ENCODE measurements around the gene COPB1.

The COPB1 gene

DNA sequence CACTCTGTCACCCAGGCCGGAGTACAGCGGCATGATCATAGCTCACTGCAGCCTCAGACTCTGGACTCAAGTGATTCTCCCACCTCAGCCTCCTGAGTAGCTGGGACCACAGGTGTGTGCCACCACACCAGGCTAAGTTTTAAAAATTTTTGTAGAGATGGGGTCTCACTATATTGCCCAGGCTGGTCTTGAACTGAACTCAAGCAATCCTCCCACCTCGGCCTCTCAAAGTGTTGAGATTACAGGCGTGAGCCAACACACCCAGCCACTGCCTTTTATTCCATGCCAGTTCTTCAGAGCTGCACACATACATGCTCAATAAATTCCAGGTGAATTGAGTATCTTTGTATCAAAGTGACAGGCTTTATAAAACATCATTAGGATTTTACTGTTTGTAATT is 2.4 kb upstream of the COPB1 start:
- H3K4me1 ChIP-seq (ENCODE audit: control insufficient read depth, insufficient read depth, low read length) = no peaks in the 10 kb centered on the region
- peaks cover 11% of the 10 kb centered on the region for H3K36me3 ChIP-seq (ENCODE audit: control insufficient read depth, insufficient read depth, low read length)
- H3K27me3 ChIP-seq (ENCODE audit: control insufficient read depth, insufficient read depth, low read length) = no peaks in the 10 kb centered on the region
- no peak overlapping the region for H3K4me3 ChIP-seq (ENCODE audit: low read depth, low read length)
- no peaks in the 10 kb centered on the region for H3K9me3 ChIP-seq (ENCODE audit: control insufficient read depth, insufficient read depth, low read length)
- no peak overlapping the region for H3K9ac ChIP-seq (ENCODE audit: low read depth, low read length)

DNA sequence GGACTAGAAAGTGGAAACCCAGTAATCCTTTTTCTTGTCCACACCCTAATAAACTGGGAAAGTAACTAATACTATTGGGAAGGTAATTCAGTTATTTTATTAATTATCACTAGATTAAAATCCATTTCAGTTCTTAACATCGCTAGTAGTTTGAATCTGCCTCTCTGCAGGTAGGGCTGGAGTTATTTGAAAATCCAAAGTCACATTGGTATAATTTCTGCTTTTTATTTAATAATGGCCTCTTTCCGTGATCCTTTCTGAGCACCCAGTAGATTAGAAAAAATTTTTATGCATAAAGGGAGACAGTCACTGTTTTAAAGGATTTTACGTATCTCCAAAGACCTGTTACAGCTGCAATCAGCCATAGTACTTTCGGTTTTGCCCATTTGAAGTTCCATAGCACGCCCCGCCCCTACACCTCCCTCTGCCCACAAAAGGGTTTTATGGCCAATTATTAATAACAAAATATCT is 605 bp upstream of the COPB1 start:
- Histone ChIP-seq H3K4me3 (ENCODE audit: low read depth, low read length) (peak overlapping the region; percentile 91), H3K27me3 (ENCODE audit: control insufficient read depth, insufficient read depth, low read length) (no peaks in the 10 kb centered on the region), H3K9me3 (ENCODE audit: control insufficient read depth, insufficient read depth, low read length) (no peaks in the 10 kb centered on the region), H3K36me3 (ENCODE audit: control insufficient read depth, insufficient read depth, low read length) (peaks cover 4% of the 10 kb centered on the region), H3K9ac (ENCODE audit: low read depth, low read length) (peak overlapping the region; percentile 86), H3K4me1 (ENCODE audit: control insufficient read depth, insufficient read depth, low read length) (no peaks in the 10 kb centered on the region)

DNA sequence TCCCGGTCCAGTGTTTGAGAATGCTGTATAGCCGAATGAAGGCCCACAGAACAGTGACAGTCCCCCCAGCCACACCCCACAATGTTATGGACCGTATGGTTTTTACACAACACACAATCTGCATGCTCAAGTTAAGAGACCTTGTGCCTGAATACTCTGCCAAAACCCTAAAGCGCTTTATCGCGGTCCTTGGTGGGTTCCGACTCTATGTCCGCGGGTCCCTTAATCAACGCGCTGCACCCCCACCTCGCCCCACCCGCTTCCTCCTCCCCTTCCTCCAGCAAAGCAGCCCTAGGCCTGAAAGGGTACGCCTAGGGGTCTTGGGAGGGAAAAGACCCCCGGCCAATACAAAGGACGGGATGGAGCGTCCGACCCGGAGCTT is 442 bp downstream of the COPB1 start:
- H3K9ac ChIP-seq (ENCODE audit: low read depth, low read length) = peak overlapping the region; percentile 79
- no peaks in the 10 kb centered on the region for H3K4me1 ChIP-seq (ENCODE audit: control insufficient read depth, insufficient read depth, low read length)
- no peaks in the 10 kb centered on the region for H3K27me3 ChIP-seq (ENCODE audit: control insufficient read depth, insufficient read depth, low read length)
- H3K36me3 ChIP-seq (ENCODE audit: control insufficient read depth, insufficient read depth, low read length) = peaks cover 4% of the 10 kb centered on the region
- no peaks in the 10 kb centered on the region for H3K9me3 ChIP-seq (ENCODE audit: control insufficient read depth, insufficient read depth, low read length)
- H3K4me3 ChIP-seq (ENCODE audit: low read depth, low read length) = peak overlapping the region; percentile 91

DNA sequence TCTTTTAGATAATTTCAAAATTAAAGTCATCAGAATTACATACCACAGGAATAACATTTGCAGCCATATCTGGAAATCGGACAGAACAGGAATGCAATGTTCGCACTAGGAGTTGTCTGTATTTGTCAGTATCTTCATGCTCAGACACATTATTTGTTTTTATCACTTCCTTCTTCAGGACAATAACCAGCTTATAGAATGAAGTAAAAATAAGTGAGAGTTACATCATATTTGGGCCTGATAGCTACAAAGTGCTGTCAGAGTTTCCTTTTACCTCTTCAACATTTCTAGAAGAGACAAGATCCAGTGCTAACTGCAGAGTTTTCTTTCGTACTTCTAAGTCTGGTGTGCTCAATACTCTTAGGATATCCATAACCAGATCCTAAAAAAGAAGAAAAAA is 18.9 kb downstream of the COPB1 start:
- H3K9me3 ChIP-seq (ENCODE audit: control insufficient read depth, insufficient read depth, low read length) = no peaks in the 10 kb centered on the region
- peaks cover 34% of the 10 kb centered on the region for H3K36me3 ChIP-seq (ENCODE audit: control insufficient read depth, insufficient read depth, low read length)
- H3K27me3 ChIP-seq (ENCODE audit: control insufficient read depth, insufficient read depth, low read length) = no peaks in the 10 kb centered on the region
- H3K9ac ChIP-seq (ENCODE audit: low read depth, low read length) = no peak overlapping the region
- no peak overlapping the region for H3K4me3 ChIP-seq (ENCODE audit: low read depth, low read length)
- no peaks in the 10 kb centered on the region for H3K4me1 ChIP-seq (ENCODE audit: control insufficient read depth, insufficient read depth, low read length)

DNA sequence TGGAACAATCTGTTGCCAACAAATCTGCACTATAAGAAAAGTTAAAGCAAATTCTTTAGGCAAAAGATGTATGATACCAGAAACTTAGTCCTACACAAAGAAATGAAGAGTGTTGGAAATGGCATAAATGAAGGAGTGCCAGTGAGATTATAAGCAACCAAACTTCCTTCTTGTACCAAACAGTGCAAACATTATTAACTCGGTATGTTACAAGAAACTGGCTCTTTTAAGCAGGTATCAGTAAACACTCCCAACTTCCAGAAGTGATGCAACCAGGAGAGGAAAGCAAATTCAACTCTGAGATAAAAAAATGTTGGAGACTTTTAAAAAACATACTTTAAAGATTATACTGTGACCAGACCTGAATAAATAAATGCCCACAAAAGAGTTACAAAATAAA is 28.5 kb downstream of the COPB1 start:
- H3K27me3 ChIP-seq (ENCODE audit: control insufficient read depth, insufficient read depth, low read length) = no peaks in the 10 kb centered on the region
- H3K4me3 ChIP-seq (ENCODE audit: low read depth, low read length) = no peak overlapping the region
- peaks cover 30% of the 10 kb centered on the region for H3K36me3 ChIP-seq (ENCODE audit: control insufficient read depth, insufficient read depth, low read length)
- H3K9ac ChIP-seq (ENCODE audit: low read depth, low read length) = no peak overlapping the region
- H3K4me1 ChIP-seq (ENCODE audit: control insufficient read depth, insufficient read depth, low read length) = no peaks in the 10 kb centered on the region
- no peaks in the 10 kb centered on the region for H3K9me3 ChIP-seq (ENCODE audit: control insufficient read depth, insufficient read depth, low read length)

DNA sequence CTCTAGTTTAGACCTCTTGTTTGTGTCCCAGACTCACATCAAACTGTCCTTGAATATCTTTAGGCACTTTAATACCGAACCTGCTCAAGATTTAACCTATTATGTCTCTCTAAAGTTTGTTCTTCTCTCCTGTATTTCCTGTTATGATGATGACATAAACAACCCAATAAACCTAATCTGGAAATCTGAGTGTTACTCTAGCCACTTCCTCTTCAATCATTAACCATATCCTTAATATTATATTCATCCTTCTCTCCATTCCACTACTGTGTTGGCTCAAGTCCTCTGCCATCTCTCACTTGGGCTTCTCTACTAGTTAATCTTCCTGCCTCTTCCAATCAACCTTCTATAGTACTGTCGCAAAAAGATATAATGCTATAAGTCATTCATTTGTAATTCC is 36.0 kb downstream of the COPB1 start:
- H3K9me3 ChIP-seq (ENCODE audit: control insufficient read depth, insufficient read depth, low read length) = no peaks in the 10 kb centered on the region
- no peaks in the 10 kb centered on the region for H3K4me1 ChIP-seq (ENCODE audit: control insufficient read depth, insufficient read depth, low read length)
- H3K27me3 ChIP-seq (ENCODE audit: control insufficient read depth, insufficient read depth, low read length) = no peaks in the 10 kb centered on the region
- peaks cover 39% of the 10 kb centered on the region for H3K36me3 ChIP-seq (ENCODE audit: control insufficient read depth, insufficient read depth, low read length)
- H3K9ac ChIP-seq (ENCODE audit: low read depth, low read length) = no peak overlapping the region
- H3K4me3 ChIP-seq (ENCODE audit: low read depth, low read length) = no peak overlapping the region

DNA sequence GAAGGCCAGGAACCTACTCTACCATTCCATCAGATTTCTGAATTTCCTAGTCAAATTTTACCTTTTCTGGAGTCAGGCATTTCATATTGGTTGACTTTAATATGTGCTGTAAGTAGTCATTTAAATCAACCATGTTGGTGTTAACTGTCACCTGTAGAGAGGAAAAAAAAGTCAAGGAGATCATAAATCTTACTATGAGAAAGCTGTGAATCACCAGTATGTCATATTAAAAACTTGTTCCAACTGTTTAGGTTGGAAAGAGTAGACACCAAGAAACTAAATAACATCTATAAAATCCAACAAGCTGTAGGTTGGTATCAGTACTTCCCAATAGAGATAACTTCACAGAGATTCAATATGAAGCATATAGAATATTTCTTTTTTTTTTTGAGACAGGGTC is 39.5 kb downstream of the COPB1 start:
- Histone ChIP-seq H3K4me3 (ENCODE audit: low read depth, low read length) (no peak overlapping the region), H3K9me3 (ENCODE audit: control insufficient read depth, insufficient read depth, low read length) (no peaks in the 10 kb centered on the region), H3K9ac (ENCODE audit: low read depth, low read length) (no peak overlapping the region), H3K27me3 (ENCODE audit: control insufficient read depth, insufficient read depth, low read length) (no peaks in the 10 kb centered on the region), H3K36me3 (ENCODE audit: control insufficient read depth, insufficient read depth, low read length) (peaks cover 30% of the 10 kb centered on the region), H3K4me1 (ENCODE audit: control insufficient read depth, insufficient read depth, low read length) (no peaks in the 10 kb centered on the region)

DNA sequence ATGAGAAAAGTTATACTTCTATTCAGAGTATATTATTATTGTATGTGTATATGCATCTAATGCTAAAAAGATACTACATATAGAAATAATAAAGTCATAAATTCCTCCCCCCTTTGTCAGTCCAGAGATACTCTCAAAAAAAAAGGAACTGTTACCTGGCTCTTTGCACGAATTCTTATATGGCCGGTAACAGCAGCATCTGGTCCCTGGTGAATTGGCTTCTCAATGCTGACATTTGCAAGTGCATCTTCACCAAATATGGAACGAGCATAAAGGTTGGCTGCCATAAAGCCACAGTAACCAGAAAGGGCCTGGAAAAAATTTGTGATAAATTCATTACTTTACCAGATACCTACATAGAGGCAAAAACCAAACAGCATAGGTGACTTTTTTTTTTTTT is 41.2 kb downstream of the COPB1 start:
- Histone ChIP-seq H3K4me3 (ENCODE audit: low read depth, low read length) (no peak overlapping the region), H3K4me1 (ENCODE audit: control insufficient read depth, insufficient read depth, low read length) (no peaks in the 10 kb centered on the region), H3K36me3 (ENCODE audit: control insufficient read depth, insufficient read depth, low read length) (peaks cover 15% of the 10 kb centered on the region), H3K27me3 (ENCODE audit: control insufficient read depth, insufficient read depth, low read length) (no peaks in the 10 kb centered on the region), H3K9ac (ENCODE audit: low read depth, low read length) (no peak overlapping the region), H3K9me3 (ENCODE audit: control insufficient read depth, insufficient read depth, low read length) (no peaks in the 10 kb centered on the region)

DNA sequence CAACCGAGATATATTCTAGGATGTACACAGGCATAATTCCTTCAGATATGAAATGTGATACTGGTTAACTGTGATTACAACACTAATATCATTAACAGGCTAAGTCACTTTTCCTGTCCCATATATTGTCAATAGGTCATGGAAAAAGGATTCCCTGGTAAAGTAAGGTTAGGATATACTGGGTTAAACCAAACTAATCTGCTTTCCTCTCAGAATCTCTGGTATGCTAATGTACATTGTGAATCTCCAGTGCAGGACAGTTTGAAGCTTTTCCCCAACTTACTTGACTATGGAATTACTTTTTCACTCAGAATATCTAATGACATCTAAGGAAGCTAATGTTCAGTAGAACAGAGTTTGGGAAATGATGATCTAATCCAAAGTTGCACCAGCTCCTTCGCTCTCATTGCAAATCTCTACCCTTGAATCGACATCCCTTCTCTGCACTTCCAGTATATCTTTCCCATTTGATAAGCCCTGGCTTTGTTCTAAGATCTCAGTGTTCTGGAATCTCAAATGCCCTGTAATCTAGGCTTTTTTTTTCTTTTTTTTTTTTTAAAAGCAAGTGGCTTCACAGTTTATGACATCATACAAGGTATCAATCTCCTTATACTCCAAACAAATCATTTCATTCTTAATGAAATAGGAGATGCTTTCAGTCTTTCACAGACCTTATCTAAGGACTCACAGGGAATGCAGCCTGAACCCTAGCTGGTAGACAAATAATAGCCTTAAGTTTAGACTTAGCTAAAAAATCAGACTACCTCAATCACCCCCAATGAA is 43.8 kb downstream of the COPB1 start:
- Histone ChIP-seq H3K36me3 (ENCODE audit: control insufficient read depth, insufficient read depth, low read length) (peaks cover 4% of the 10 kb centered on the region), H3K27me3 (ENCODE audit: control insufficient read depth, insufficient read depth, low read length) (no peaks in the 10 kb centered on the region), H3K9me3 (ENCODE audit: control insufficient read depth, insufficient read depth, low read length) (no peaks in the 10 kb centered on the region)

DNA sequence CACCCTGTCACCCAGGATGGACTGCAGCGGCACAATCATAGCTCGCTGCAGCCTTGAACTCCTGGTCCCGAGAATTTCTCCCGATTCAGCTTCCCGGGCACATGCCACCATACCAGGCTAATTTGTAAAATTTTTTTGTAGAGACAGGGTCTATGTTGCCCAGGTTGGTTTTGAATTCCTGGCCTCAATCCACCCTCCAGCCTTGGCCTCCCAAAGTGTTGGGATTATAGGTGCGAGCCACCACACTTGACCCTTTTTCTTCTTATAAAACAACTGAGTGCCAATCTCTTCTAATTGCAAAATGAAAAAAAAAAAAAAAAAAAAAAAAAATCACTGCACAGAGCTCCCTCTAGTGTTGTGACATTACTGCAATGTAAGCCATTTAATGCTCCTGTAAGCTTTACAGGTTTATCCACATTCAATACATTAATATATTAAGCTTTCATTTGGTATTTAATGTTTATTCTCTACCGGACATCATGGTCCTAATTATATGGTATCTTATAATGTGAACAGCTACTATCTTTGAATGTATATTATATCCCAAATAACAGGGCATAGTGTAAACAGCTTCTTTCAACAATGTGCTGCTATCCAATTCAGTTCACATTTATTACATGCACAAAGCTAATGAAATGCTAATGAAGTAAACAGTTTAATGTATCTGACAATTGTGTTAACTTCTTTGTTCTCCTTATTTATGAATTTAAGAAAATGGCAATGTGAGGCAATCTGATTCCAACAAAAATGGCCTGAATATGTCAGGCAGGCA is 44.6 kb downstream of the COPB1 start:
- no peaks in the 10 kb centered on the region for H3K4me1 ChIP-seq (ENCODE audit: control insufficient read depth, insufficient read depth, low read length)
- no peak overlapping the region for H3K4me3 ChIP-seq (ENCODE audit: low read depth, low read length)
- no peak overlapping the region for H3K9ac ChIP-seq (ENCODE audit: low read depth, low read length)
- no peaks in the 10 kb centered on the region for H3K27me3 ChIP-seq (ENCODE audit: control insufficient read depth, insufficient read depth, low read length)
- H3K9me3 ChIP-seq (ENCODE audit: control insufficient read depth, insufficient read depth, low read length) = no peaks in the 10 kb centered on the region
- peaks cover 3% of the 10 kb centered on the region for H3K36me3 ChIP-seq (ENCODE audit: control insufficient read depth, insufficient read depth, low read length)

More for the DNA sequence above, 43.8 kb downstream of the COPB1 start:
- no peak overlapping the region for H3K9ac ChIP-seq (ENCODE audit: low read depth, low read length)
- H3K4me1 ChIP-seq (ENCODE audit: control insufficient read depth, insufficient read depth, low read length) = no peaks in the 10 kb centered on the region
- no peak overlapping the region for H3K4me3 ChIP-seq (ENCODE audit: low read depth, low read length)

DNA sequence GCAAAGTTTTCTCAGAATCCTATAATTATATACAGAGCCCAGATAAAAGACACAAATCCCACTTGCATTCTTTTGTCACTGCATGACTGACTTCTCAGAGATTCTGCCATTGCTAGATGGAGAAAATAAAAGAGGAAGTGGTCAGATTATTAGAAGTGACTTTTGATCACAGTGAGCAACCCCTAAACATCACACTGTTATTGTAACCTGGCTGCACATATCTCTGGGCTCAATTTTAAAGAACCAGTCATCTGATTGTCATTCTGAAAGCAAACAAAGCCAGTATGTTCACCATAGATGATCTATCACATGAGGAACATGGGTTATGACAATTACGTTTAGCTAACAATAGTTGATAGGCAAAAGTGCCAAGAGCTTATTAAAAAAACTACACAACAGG is 47.8 kb downstream of the COPB1 start:
- Histone ChIP-seq H3K4me1 (ENCODE audit: control insufficient read depth, insufficient read depth, low read length) (no peaks in the 10 kb centered on the region), H3K27me3 (ENCODE audit: control insufficient read depth, insufficient read depth, low read length) (no peaks in the 10 kb centered on the region), H3K4me3 (ENCODE audit: low read depth, low read length) (no peak overlapping the region), H3K36me3 (ENCODE audit: control insufficient read depth, insufficient read depth, low read length) (no peaks in the 10 kb centered on the region), H3K9ac (ENCODE audit: low read depth, low read length) (no peak overlapping the region), H3K9me3 (ENCODE audit: control insufficient read depth, insufficient read depth, low read length) (no peaks in the 10 kb centered on the region)

DNA sequence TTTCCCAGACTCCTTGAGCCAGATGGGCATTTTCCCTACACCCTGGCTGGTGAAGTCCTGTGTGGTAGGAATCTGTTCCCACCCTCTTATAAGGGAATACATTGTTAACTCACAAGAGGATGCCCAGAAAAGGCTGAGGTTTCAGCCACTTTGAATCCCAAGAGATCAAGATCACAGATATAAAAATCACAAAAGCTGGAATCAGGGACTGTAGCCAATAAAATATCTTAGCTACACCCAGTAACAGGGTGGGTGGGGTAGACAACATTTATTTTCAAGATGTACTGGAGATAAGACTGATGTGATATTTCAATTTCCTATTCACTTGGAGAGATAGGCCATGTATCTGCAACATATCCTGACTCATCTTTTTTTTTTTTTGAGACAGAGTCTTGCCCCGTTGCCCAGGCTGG is 50.3 kb downstream of the COPB1 start:
- no peaks in the 10 kb centered on the region for H3K4me1 ChIP-seq (ENCODE audit: control insufficient read depth, insufficient read depth, low read length)
- H3K36me3 ChIP-seq (ENCODE audit: control insufficient read depth, insufficient read depth, low read length) = no peaks in the 10 kb centered on the region
- H3K4me3 ChIP-seq (ENCODE audit: low read depth, low read length) = no peak overlapping the region
- H3K9ac ChIP-seq (ENCODE audit: low read depth, low read length) = no peak overlapping the region
- H3K9me3 ChIP-seq (ENCODE audit: control insufficient read depth, insufficient read depth, low read length) = no peaks in the 10 kb centered on the region
- no peaks in the 10 kb centered on the region for H3K27me3 ChIP-seq (ENCODE audit: control insufficient read depth, insufficient read depth, low read length)
